Calu3 (cell line): Measurements from ENCODE around the gene GORAB. TPM values are rescaled to one million over a fixed set of nuclear protein-coding genes. Genes with fewer than 3 reads are reported as not detected.

Experiments
- BruUV-seq: library from RNA; stranded (reverse); fragments of 400-500 nt; replicated peaks from 2 replicates; lab custom pipeline; 2021; lab: Mats Ljungman, UMichigan
- CTCF ChIA-PET: fragments of 300-600 bp; sonication (Branson Sonifier 250); formaldehyde crosslinking; loops from one replicate; lab custom pipeline; 2022; ENCODE audit warnings: antibody characterized with exemption; lab: Charles Lee
- DNase-seq: peaks from one replicate; pipeline ENCODE4 v3.0.0; 2022
- H3K27ac Mint-ChIP-seq: one replicate; pipeline ENCODE4 v1.8.0; 2022; ENCODE audit warnings: mixed read lengths; ENCODE audit not compliant: unreplicated experiment
- H3K27me3 Mint-ChIP-seq: one replicate; pipeline ENCODE4 v1.8.0; 2022; ENCODE audit warnings: mixed read lengths; ENCODE audit not compliant: unreplicated experiment
- H3K36me3 Mint-ChIP-seq: one replicate; pipeline ENCODE4 v1.8.0; 2022; ENCODE audit warnings: mild to moderate bottlenecking, moderate library complexity, mixed read lengths; ENCODE audit not compliant: insufficient read depth, unreplicated experiment
- H3K4me1 Mint-ChIP-seq: one replicate; pipeline ENCODE4 v1.8.0; 2022; ENCODE audit warnings: mild to moderate bottlenecking, low read depth, mixed read lengths; ENCODE audit not compliant: unreplicated experiment
- H3K4me3 Mint-ChIP-seq: one replicate; pipeline ENCODE4 v1.8.0; 2022; ENCODE audit warnings: mild to moderate bottlenecking, low read depth, moderate library complexity, mixed read lengths; ENCODE audit not compliant: unreplicated experiment
- H3K9me3 Mint-ChIP-seq: one replicate; pipeline ENCODE4 v1.8.0; 2022; ENCODE audit warnings: low read depth, mixed read lengths; ENCODE audit not compliant: unreplicated experiment
- intact Hi-C: fragments of 100-400 bp; cut with micrococcal nuclease; formaldehyde crosslinking; loops from one replicate; pipeline ENCODE4 v1.10.0; 2022; ENCODE audit not compliant: unreplicated experiment
- total RNA-seq: library from RNA; stranded (reverse); gene quantifications from 2 replicates; pipeline ENCODE4 v1.2.3, GENCODE V29; 2022
- TF ChIP-seq, protein P1 (sequence below): fragments of 200-600 bp; IDR thresholded peaks from one replicate; pipeline ENCODE4 v1.8.0; 2022; ENCODE audit warnings: antibody characterized with exemption; ENCODE audit not compliant: unreplicated experiment

GORAB gene
- total RNA-seq, 1 experiment from 2014 or later = 20.5 TPM

DNA sequence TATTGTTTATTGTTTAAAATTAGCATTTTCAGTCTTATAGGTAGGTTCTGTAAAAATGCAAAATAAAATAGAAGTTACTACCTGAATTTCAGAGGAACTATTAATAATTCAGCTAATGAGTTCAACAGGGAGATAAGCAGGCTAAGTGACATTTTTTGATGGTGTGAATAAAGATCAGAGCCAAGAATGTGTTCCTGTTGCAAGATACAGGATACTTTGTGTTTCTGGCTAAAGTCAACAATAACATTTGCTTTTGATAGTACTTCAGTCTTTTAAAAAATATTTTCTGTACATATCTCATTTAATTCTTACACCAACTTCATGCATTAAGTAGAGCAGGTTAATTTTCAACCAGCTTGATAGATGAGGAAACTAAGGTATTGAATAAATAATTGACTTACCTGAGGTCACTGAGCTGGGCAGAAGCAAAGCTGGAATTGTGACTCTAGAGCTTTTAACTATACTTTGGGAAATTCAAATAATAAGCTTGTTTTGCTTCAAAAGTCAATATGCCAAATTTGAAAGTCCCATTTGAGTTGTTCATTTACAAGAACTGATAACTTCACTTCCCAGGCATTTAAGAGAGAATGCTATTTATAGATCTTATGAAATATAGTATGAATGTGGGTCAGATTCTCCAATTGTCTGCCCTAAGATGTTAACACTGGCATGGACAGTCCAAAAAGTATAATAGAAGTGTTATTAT is 6.0 kb downstream of the GORAB start:
- no peaks in the 10 kb centered on the region for H3K9me3 Mint-ChIP-seq
- H3K4me3 Mint-ChIP-seq = peak overlapping the region; percentile 33
- CTCF ChIA-PET = interaction anchor here (0.6 to 1.1 kb wide), 2 partner anchors 171 to 270 kb away, joined by 3 to 5 read pairs; no protein-coding TSS in a partner anchor
- TF ChIP-seq, protein P1, sequence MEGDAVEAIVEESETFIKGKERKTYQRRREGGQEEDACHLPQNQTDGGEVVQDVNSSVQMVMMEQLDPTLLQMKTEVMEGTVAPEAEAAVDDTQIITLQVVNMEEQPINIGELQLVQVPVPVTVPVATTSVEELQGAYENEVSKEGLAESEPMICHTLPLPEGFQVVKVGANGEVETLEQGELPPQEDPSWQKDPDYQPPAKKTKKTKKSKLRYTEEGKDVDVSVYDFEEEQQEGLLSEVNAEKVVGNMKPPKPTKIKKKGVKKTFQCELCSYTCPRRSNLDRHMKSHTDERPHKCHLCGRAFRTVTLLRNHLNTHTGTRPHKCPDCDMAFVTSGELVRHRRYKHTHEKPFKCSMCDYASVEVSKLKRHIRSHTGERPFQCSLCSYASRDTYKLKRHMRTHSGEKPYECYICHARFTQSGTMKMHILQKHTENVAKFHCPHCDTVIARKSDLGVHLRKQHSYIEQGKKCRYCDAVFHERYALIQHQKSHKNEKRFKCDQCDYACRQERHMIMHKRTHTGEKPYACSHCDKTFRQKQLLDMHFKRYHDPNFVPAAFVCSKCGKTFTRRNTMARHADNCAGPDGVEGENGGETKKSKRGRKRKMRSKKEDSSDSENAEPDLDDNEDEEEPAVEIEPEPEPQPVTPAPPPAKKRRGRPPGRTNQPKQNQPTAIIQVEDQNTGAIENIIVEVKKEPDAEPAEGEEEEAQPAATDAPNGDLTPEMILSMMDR = no peak
- peaks cover 30% of the 10 kb centered on the region for H3K4me1 Mint-ChIP-seq
- H3K36me3 Mint-ChIP-seq = peaks cover 26% of the 10 kb centered on the region
- peak; percentile 20 for DNase-seq
- no TSS peak for BruUV-seq
- no peaks in the 10 kb centered on the region for H3K27me3 Mint-ChIP-seq
- intact Hi-C loops = loop anchor here (5.0 to 10.0 kb wide), 6 partner anchors 79 to 613 kb away; partner anchors contain the start of gene KIFAP3
- H3K27ac Mint-ChIP-seq = peak overlapping the region; percentile 72

DNA sequence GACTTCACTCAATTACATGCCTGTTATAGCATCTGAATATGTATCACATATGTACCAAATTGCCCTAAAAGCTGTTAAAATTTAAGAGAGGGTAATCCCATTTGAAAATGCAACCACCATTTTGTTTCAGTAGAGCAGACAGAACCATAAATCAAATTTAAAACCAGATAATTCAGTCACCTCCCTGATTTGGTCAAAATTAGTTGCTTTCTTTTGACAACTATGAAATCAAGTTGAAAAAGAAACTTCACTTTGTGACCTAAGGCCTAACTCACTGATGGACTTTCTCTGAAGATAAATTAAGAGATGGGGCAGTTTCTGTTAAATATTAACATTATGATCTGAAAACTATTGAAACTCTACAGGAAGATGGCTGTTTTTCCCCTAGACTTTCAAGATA is 6.7 kb downstream of the GORAB start:
- DNase-seq = no peak
- Mint-ChIP-seq H3K9me3 (no peaks in the 10 kb centered on the region), H3K4me3 (no peak overlapping the region), H3K27ac (no peak overlapping the region), H3K36me3 (peaks cover 26% of the 10 kb centered on the region), H3K4me1 (peaks cover 30% of the 10 kb centered on the region), H3K27me3 (no peaks in the 10 kb centered on the region)
- TF ChIP-seq, protein P1 = no peak
- intact Hi-C loops = loop anchor here (5.0 to 10.0 kb wide), 6 partner anchors 79 to 614 kb away; partner anchors contain the start of gene KIFAP3
- CTCF ChIA-PET = no interaction called here
- BruUV-seq = no TSS peak

DNA sequence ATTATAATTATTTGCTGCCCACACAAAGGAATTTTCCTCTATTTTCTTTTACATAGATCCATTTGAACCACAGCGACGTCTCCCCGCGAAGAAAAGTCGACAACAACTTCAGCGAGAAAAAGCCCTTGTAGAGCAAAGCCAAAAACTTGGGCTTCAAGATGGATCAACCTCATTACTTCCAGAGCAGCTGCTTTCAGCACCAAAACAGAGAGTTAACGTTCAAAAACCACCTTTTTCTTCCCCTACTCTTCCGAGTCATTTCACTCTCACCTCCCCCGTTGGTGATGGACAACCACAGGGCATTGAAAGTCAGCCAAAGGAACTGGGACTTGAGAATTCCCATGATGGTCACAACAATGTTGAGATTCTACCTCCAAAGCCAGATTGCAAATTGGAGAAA is 7.2 kb downstream of the GORAB start:
- no peak for DNase-seq
- Mint-ChIP-seq H3K36me3 (peaks cover 30% of the 10 kb centered on the region), H3K27me3 (no peaks in the 10 kb centered on the region), H3K4me1 (peaks cover 30% of the 10 kb centered on the region), H3K27ac (no peak overlapping the region), H3K4me3 (no peak overlapping the region), H3K9me3 (no peaks in the 10 kb centered on the region)
- intact Hi-C loops = loop anchor here (5.0 to 10.0 kb wide), 6 partner anchors 78 to 614 kb away; partner anchors contain the start of gene KIFAP3
- no TSS peak for BruUV-seq
- CTCF ChIA-PET = no interaction called here
- TF ChIP-seq, protein P1 = no peak

GRCh38 chr1:170544624-170545023 is 12.7 kb downstream of the GORAB start:
- TF ChIP-seq, protein P1 = no peak
- CTCF ChIA-PET = no interaction called here
- intact Hi-C loops = no loop called here
- BruUV-seq = no TSS peak
- Mint-ChIP-seq H3K27me3 (no peaks in the 10 kb centered on the region), H3K27ac (no peak overlapping the region), H3K9me3 (peaks cover 3% of the 10 kb centered on the region), H3K4me3 (no peak overlapping the region), H3K4me1 (no peaks in the 10 kb centered on the region), H3K36me3 (peaks cover 42% of the 10 kb centered on the region)
- no peak for DNase-seq
